Loucy (cell line): ENCODE results near the gene ZNHIT1.

Source experiments
- H2AFZ ChIP-seq: fragments of 200-600 bp; sonication (generic); 2 replicates; pipeline ENCODE4 v1.6.0; 2016; ENCODE audit warnings: antibody characterized with exemption, mild to moderate bottlenecking, low read length, moderate library complexity
- H3F3A ChIP-seq: fragments of 200-600 bp; 2 replicates; pipeline ENCODE4 v1.6.0; 2016; ENCODE audit warnings: antibody characterized with exemption, low read depth, mild to moderate bottlenecking
- H3K27me3 ChIP-seq: fragments of 200-600 bp; sonication (generic); 2 replicates; pipeline ENCODE4 v1.6.1; 2014; ENCODE audit warnings: low read length, mild to moderate bottlenecking; ENCODE audit not compliant: insufficient read depth, poor library complexity, severe bottlenecking
- H3K36me3 ChIP-seq: fragments of 200-600 bp; sonication (generic); 2 replicates; pipeline ENCODE4 v1.6.1; 2016; ENCODE audit warnings: low read length; ENCODE audit not compliant: insufficient read depth
- H3K4me1 ChIP-seq: fragments of 200-600 bp; sonication (generic); 2 replicates; pipeline ENCODE4 v1.5.1; 2014; ENCODE audit warnings: low read length, mild to moderate bottlenecking; ENCODE audit not compliant: insufficient read depth, poor library complexity, severe bottlenecking
- H3K4me2 ChIP-seq: fragments of 200-600 bp; sonication (generic); 2 replicates; pipeline ENCODE4 v1.6.0; 2014; ENCODE audit warnings: antibody characterized with exemption, low read length, low read depth, mild to moderate bottlenecking; ENCODE audit not compliant: poor library complexity, severe bottlenecking
- H3K4me3 ChIP-seq: fragments of 200-600 bp; sonication (generic); 2 replicates; pipeline ENCODE4 v1.5.1; 2014; ENCODE audit warnings: low read length, mild to moderate bottlenecking, mixed read lengths; ENCODE audit not compliant: poor library complexity, severe bottlenecking
- H3K79me2 ChIP-seq: fragments of 200-600 bp; sonication (generic); 2 replicates; pipeline ENCODE4 v1.6.1; 2014; ENCODE audit warnings: low read length; ENCODE audit not compliant: insufficient read depth
- H3K9ac ChIP-seq: fragments of 200-600 bp; sonication (generic); 2 replicates; pipeline ENCODE4 v1.6.0; 2014; ENCODE audit warnings: mild to moderate bottlenecking, low read depth, low read length, moderate library complexity; ENCODE audit not compliant: poor library complexity, severe bottlenecking
- H3K9me2 ChIP-seq: fragments of 200-600 bp; sonication (generic); replicated peaks from 2 replicates; pipeline ENCODE4 v1.6.1; 2016; ENCODE audit warnings: low read depth, low read length, mixed read lengths
- H3K9me3 ChIP-seq: fragments of 200-600 bp; sonication (generic); 2 replicates; pipeline ENCODE4 v1.6.1; 2014; ENCODE audit warnings: mild to moderate bottlenecking, antibody characterized with exemption, low read length, low read depth; ENCODE audit not compliant: insufficient read depth
- H4K20me1 ChIP-seq: fragments of 200-600 bp; sonication (generic); 2 replicates; pipeline ENCODE4 v1.6.0; 2014; ENCODE audit warnings: antibody characterized with exemption, low read length, mild to moderate bottlenecking; ENCODE audit not compliant: insufficient read depth, poor library complexity, severe bottlenecking
- EZH2phosphoT487 ChIP-seq: fragments of 200-600 bp; IDR thresholded peaks from 2 replicates; pipeline ENCODE4 v1.6.1; 2018; ENCODE audit warnings: antibody characterized with exemption, mild to moderate bottlenecking, moderate library complexity, borderline replicate concordance
- TF ChIP-seq, protein P1 (sequence below): fragments of 200-600 bp; sonication (generic); conservative IDR thresholded peaks from 2 replicates; pipeline ENCODE4 v1.5.1; 2014; ENCODE audit warnings: mild to moderate bottlenecking, antibody characterized with exemption, low read length

Gene ZNHIT1

GRCh38 chr7:101273206-101273605 lies 55.2 kb downstream of the ZNHIT1 start:
- H3K79me2 ChIP-seq = no peaks in the 10 kb centered on the region
- no peaks in the 10 kb centered on the region for H4K20me1 ChIP-seq
- no peaks in the 10 kb centered on the region for H3K9me2 ChIP-seq
- H3K36me3 ChIP-seq = no peaks in the 10 kb centered on the region
- no peaks in the 10 kb centered on the region for H3K4me1 ChIP-seq
- no peaks in the 10 kb centered on the region for H3K27me3 ChIP-seq
- no peak overlapping the region for H3K4me3 ChIP-seq
- H3K9me3 ChIP-seq = no peaks in the 10 kb centered on the region
- H3K9ac ChIP-seq = no peak overlapping the region
- no peaks in the 10 kb centered on the region for H3F3A ChIP-seq
- TF ChIP-seq, protein P1, sequence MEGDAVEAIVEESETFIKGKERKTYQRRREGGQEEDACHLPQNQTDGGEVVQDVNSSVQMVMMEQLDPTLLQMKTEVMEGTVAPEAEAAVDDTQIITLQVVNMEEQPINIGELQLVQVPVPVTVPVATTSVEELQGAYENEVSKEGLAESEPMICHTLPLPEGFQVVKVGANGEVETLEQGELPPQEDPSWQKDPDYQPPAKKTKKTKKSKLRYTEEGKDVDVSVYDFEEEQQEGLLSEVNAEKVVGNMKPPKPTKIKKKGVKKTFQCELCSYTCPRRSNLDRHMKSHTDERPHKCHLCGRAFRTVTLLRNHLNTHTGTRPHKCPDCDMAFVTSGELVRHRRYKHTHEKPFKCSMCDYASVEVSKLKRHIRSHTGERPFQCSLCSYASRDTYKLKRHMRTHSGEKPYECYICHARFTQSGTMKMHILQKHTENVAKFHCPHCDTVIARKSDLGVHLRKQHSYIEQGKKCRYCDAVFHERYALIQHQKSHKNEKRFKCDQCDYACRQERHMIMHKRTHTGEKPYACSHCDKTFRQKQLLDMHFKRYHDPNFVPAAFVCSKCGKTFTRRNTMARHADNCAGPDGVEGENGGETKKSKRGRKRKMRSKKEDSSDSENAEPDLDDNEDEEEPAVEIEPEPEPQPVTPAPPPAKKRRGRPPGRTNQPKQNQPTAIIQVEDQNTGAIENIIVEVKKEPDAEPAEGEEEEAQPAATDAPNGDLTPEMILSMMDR = no peak
- TF ChIP-seq EZH2phosphoT487 = no peak
- H2AFZ ChIP-seq = no peak overlapping the region
- H3K4me2 ChIP-seq = no peak overlapping the region
